Mesendoderm (in vitro differentiated cells): Measurements from ENCODE around the gene METTL15.

Source experiments
- DNase-seq: peaks from one replicate; pipeline ENCODE4 v3.0.0; 2013
- H2AK5ac ChIP-seq: 2 replicates; pipeline ENCODE4 v1.6.1; 2013; ENCODE audit warnings: low read length, inconsistent platforms
- H2BK120ac ChIP-seq: 2 replicates; pipeline ENCODE4 v1.6.1; 2013; ENCODE audit warnings: low read depth, mild to moderate bottlenecking, low read length, moderate library complexity, mixed read lengths
- H2BK15ac ChIP-seq: replicated peaks from 2 replicates; pipeline ENCODE4 v1.6.1; 2013; ENCODE audit warnings: low read depth, mild to moderate bottlenecking, moderate library complexity
- H2BK5ac ChIP-seq: 2 replicates; pipeline ENCODE4 v1.6.1; 2013; ENCODE audit warnings: low read length, inconsistent platforms
- H3K18ac ChIP-seq: 2 replicates; pipeline ENCODE4 v1.6.1; 2013; ENCODE audit warnings: mild to moderate bottlenecking, low read length, mixed read lengths
- H3K23ac ChIP-seq: one replicate; pipeline ENCODE4 v1.6.1; 2013; ENCODE audit warnings: low read length
- H3K27ac ChIP-seq: 2 replicates; pipeline ENCODE4 v1.5.1; 2013; ENCODE audit warnings: low read depth, mild to moderate bottlenecking, inconsistent platforms, low read length, moderate library complexity
- H3K27me3 ChIP-seq: 2 replicates; pipeline ENCODE4 v1.6.1; 2013; ENCODE audit warnings: low read length, control low read depth, mild to moderate bottlenecking, inconsistent platforms; ENCODE audit not compliant: insufficient read depth, poor library complexity
- H3K36me3 ChIP-seq: 2 replicates; pipeline ENCODE4 v1.6.1; 2013; ENCODE audit warnings: low read length, inconsistent platforms; ENCODE audit not compliant: control insufficient read depth, insufficient read depth
- H3K4ac ChIP-seq: one replicate; pipeline ENCODE4 v1.6.1; 2013; ENCODE audit warnings: low read depth, mild to moderate bottlenecking, low read length, moderate library complexity
- H3K4me1 ChIP-seq: 2 replicates; pipeline ENCODE4 v1.6.1; 2013; ENCODE audit warnings: low read depth, low read length, inconsistent platforms; ENCODE audit not compliant: control insufficient read depth
- H3K4me2 ChIP-seq: 2 replicates; pipeline ENCODE4 v1.6.1; 2013; ENCODE audit warnings: low read length
- H3K4me3 ChIP-seq: 2 replicates; pipeline ENCODE4 v1.5.1; 2013; ENCODE audit warnings: mild to moderate bottlenecking, low read length
- H3K56ac ChIP-seq: one replicate; pipeline ENCODE4 v1.6.1; 2013; ENCODE audit warnings: low read length
- H3K79me1 ChIP-seq: 2 replicates; pipeline ENCODE4 v1.6.1; 2013; ENCODE audit warnings: low read length, inconsistent platforms
- H3K79me2 ChIP-seq: 2 replicates; pipeline ENCODE4 v1.6.1; 2013; ENCODE audit warnings: mild to moderate bottlenecking, low read length; ENCODE audit not compliant: control insufficient read depth, insufficient read depth
- H3K9ac ChIP-seq: 2 replicates; pipeline ENCODE4 v1.6.1; 2013; ENCODE audit warnings: low read length, inconsistent platforms
- H4K5ac ChIP-seq: one replicate; pipeline ENCODE4 v1.6.1; 2013; ENCODE audit warnings: low read length
- H4K8ac ChIP-seq: one replicate; pipeline ENCODE4 v1.6.1; 2013; ENCODE audit warnings: low read depth, mild to moderate bottlenecking, control low read depth, low read length, moderate library complexity
- WGBS: extraction: QIAGEN DNeasy Blood & Tissue Kit; methylation state at CpG from one replicate; pipeline ENCODE4 v1.1.7; 2013; ENCODE audit warnings: low lambda C conversion rate, missing lambda C conversion rate; ENCODE audit not compliant: insufficient coverage; ENCODE audit errors: extremely low coverage; 5-methylcytosine and 5-hydroxymethylcytosine counted together

METTL15 gene

DNA sequence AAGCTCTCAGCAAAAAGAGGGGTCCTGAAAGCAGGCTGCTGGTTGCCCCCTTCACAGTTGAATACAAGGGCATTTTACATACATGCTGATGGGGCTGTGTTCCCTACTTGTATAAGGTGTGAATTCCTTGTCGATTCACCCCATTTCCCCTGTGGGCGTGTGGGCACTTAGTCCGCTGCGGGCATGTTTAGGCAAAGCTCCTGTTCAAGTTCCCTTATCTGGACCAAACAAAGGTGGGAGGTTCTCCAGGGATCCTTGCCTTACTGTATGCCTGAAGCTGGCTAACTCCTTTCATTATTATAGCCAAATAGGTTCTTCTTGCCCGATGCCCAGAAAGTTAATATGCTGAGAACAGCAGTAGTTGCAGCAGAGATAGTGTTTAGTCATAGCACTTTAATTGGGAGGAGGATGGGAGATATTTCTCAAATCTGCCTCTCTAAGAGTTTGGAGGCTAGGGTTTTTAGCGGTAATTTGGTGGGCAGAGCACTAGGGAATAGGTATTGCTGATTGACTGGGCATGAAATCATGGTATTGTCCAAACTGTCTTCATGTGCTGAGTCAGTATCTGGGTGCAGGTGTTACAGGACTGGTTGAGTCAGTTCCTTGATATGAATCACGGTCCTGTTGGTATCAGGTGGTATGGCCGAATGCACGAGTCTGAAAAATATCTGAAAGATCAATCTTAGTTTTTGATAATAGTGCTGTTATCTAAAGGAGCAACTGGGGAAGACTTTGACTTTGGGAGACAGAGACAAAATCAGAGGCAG lies 32.7 kb downstream of the METTL15 start:
- Histone ChIP-seq H3K4me3 (no peak overlapping the region), H3K23ac (no peak overlapping the region), H3K4me1 (no peaks in the 10 kb centered on the region), H4K5ac (no peak overlapping the region), H2BK120ac (no peak overlapping the region), H2AK5ac (no peak overlapping the region), H3K79me1 (no peaks in the 10 kb centered on the region), H2BK5ac (no peak overlapping the region), H2BK15ac (no peak overlapping the region), H3K79me2 (no peaks in the 10 kb centered on the region), H3K18ac (no peak overlapping the region), H4K8ac (no peak overlapping the region), H3K56ac (no peak overlapping the region), H3K27ac (no peak overlapping the region), H3K9ac (no peak overlapping the region), H3K36me3 (no peaks in the 10 kb centered on the region), H3K4ac (no peak overlapping the region), H3K4me2 (no peak overlapping the region), H3K27me3 (no peaks in the 10 kb centered on the region)
- DNase-seq = no peak
- no CpG with 5 or more reads among the region's 9 CpGs for WGBS

DNA sequence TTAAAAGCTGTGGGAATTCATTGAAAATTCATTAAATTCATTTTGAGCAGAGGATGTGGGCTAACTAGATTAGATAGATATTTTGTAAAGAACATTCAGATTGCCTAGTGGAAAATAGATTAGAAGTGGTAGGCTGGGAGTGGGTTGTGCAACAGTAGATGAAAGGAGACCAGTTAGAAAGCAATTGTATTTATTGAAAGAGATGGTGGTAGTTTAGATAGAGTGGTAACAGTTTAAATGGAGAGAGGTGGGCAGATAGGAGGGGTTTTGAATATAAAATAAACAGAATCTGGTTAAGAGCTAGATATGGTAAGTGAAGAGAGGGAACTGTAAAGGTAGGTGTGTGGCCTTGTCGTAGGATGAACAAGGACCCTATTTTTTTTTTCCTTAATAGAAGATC lies 34.5 kb downstream of the METTL15 start:
- Histone ChIP-seq H3K27ac (no peak overlapping the region), H4K8ac (no peak overlapping the region), H2BK15ac (no peak overlapping the region), H3K4ac (no peak overlapping the region), H3K56ac (no peak overlapping the region), H3K36me3 (no peaks in the 10 kb centered on the region), H3K79me2 (no peaks in the 10 kb centered on the region), H3K18ac (no peak overlapping the region), H3K4me1 (no peaks in the 10 kb centered on the region), H2BK5ac (no peak overlapping the region), H2AK5ac (no peak overlapping the region), H3K23ac (no peak overlapping the region), H3K4me3 (no peak overlapping the region), H4K5ac (no peak overlapping the region), H2BK120ac (no peak overlapping the region), H3K79me1 (no peaks in the 10 kb centered on the region), H3K9ac (no peak overlapping the region), H3K4me2 (no peak overlapping the region), H3K27me3 (no peaks in the 10 kb centered on the region)
- DNase-seq = no peak
- WGBS = no CpG with 5 or more reads among the region's 1 CpG

DNA sequence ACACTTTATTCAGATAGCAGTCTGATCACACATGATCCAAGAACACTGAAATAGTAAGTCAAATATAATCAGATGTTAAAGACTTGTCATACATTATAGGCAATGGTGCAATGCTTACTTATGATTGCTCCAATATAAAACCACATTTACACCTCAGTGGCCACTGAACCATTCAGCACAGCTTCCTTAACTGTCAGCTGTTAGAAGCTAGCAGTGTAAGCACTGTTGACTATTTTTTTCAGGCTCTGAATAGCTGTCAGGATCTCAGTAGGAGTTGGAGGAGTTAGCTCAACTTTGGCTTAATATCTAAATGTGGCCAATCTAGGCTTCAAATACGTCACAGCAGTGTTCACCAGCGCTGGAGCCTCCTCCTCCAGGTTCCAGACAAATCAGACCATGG lies 36.6 kb downstream of the METTL15 start:
- no CpG with 5 or more reads among the region's 2 CpGs for WGBS
- Histone ChIP-seq H4K8ac (no peak overlapping the region), H3K4ac (no peak overlapping the region), H2BK15ac (no peak overlapping the region), H3K4me3 (no peak overlapping the region), H3K56ac (no peak overlapping the region), H3K27ac (no peak overlapping the region), H3K23ac (no peak overlapping the region), H2BK5ac (no peak overlapping the region), H2BK120ac (no peak overlapping the region), H3K36me3 (no peaks in the 10 kb centered on the region), H2AK5ac (no peak overlapping the region), H3K79me1 (no peaks in the 10 kb centered on the region), H3K9ac (no peak overlapping the region), H3K18ac (no peak overlapping the region), H3K4me1 (no peaks in the 10 kb centered on the region), H3K79me2 (no peaks in the 10 kb centered on the region), H4K5ac (no peak overlapping the region), H3K4me2 (no peak overlapping the region), H3K27me3 (no peaks in the 10 kb centered on the region)
- no peak for DNase-seq

DNA sequence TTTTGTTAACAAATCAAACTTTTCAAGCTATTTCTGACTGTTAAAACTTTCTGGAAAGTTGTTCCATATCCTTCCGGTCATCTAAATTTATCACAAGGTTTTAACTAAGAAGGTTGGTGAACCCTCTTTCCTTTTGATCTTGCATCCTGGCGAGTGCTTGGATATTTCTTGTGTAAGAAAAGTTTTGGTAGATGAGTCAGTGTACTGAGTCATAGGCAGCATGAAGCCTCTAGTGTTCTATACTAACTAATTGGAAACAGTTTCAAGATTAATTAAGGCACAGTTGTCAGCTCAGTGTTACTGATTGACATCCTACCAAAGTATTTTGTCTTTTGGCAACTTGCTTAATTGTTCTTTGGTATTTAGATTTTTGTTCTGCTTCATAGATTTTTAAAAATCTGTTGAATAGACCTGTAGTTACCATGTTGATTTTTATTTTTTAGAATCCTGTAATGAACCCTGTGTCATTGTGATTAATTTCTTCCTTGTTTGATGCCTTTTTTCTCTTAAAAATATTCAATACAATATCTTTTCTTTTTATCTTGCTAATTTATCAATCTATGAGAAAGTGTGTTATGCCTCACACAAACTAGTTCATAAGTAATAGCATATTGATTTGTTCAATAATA lies 38.0 kb downstream of the METTL15 start:
- peak; percentile 75 for DNase-seq
- H3K23ac ChIP-seq = no peak overlapping the region
- no peak overlapping the region for H3K4me2 ChIP-seq
- H3K4me1 ChIP-seq = no peaks in the 10 kb centered on the region
- H3K56ac ChIP-seq = no peak overlapping the region
- H3K79me1 ChIP-seq = no peaks in the 10 kb centered on the region
- no peak overlapping the region for H3K27ac ChIP-seq
- H2AK5ac ChIP-seq = no peak overlapping the region
- H2BK5ac ChIP-seq = no peak overlapping the region
- no peak overlapping the region for H3K4me3 ChIP-seq
- H3K18ac ChIP-seq = no peak overlapping the region
- H4K5ac ChIP-seq = no peak overlapping the region
- no peaks in the 10 kb centered on the region for H3K36me3 ChIP-seq
- no peaks in the 10 kb centered on the region for H3K79me2 ChIP-seq
- no CpG with 5 or more reads among the region's 2 CpGs for WGBS
- H3K9ac ChIP-seq = no peak overlapping the region
- H2BK15ac ChIP-seq = no peak overlapping the region
- no peaks in the 10 kb centered on the region for H3K27me3 ChIP-seq
- no peak overlapping the region for H3K4ac ChIP-seq
- H4K8ac ChIP-seq = no peak overlapping the region
- H2BK120ac ChIP-seq = no peak overlapping the region

DNA sequence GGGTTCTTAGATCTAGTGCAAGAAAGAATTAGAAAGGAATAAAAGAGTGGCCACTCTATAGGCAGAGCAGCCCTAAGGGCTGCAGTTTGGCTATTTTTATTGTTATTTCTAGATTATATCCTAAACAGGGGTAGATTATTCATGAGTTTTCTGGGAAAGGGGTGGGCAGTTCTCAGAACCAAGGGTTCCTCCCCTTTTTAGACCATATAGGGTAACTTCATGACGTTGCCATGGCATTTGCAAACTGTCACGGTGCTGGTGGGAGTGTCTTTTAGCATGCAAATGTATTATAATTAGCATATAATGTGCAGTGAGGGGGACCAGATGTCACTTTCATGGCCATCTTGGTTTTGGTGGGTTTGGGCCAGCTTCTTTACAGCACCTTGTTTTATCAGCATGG lies 44.6 kb downstream of the METTL15 start:
- no peaks in the 10 kb centered on the region for H3K27me3 ChIP-seq
- no peak overlapping the region for H4K5ac ChIP-seq
- no peak overlapping the region for H3K4me3 ChIP-seq
- H3K79me2 ChIP-seq = no peaks in the 10 kb centered on the region
- no peak overlapping the region for H3K18ac ChIP-seq
- H2AK5ac ChIP-seq = no peak overlapping the region
- no peaks in the 10 kb centered on the region for H3K36me3 ChIP-seq
- H3K56ac ChIP-seq = no peak overlapping the region
- H4K8ac ChIP-seq = no peak overlapping the region
- no peak overlapping the region for H3K4ac ChIP-seq
- H2BK15ac ChIP-seq = no peak overlapping the region
- no peak overlapping the region for H3K23ac ChIP-seq
- DNase-seq = no peak
- no peaks in the 10 kb centered on the region for H3K4me1 ChIP-seq
- H3K9ac ChIP-seq = no peak overlapping the region
- H2BK120ac ChIP-seq = no peak overlapping the region
- no peak overlapping the region for H3K4me2 ChIP-seq
- no peaks in the 10 kb centered on the region for H3K79me1 ChIP-seq
- no CpG with 5 or more reads among the region's 2 CpGs for WGBS
- no peak overlapping the region for H2BK5ac ChIP-seq
- H3K27ac ChIP-seq = no peak overlapping the region
